Measurements from ENCODE around the gene CDX1.
A peak's percentile ranks its signal among the peaks of the same experiment; 100 is the strongest.

Gene CDX1

DNA sequence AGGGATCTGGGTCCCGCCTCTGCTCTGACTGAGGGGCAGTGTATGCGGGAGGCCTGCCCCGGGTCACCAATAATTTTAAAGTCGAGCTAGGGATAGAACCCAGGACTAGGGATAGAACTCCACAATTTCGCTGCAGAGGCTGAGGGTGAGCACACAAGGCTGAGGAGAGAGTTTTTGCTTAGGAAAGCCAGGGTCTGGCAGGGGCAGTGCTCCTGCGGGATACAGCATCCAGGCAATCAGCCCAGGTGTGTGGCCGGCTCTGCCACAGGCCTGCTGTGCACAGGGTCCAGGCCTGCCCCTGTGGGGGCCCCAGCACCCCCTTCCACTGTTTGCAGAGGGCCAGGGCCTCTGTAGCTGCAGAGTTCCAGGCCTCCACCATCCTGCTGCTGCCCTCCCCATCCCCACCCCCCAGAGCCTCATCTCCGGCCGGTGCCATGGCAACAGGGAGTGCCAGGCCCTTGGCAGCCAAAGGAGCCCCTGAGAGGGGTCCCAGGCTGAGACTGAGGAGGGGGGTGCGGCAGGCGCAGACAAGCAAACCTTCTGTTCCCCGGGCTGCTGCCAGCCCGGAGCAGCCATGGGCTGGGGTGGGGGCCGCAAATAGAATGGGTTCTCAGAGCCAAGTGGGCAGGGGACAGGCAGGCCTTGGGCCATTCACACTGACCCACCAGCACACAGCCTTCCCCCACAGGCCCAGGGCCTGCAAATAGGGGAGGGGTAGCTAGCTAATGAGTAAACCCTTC lies 19.5 kb upstream of the CDX1 start:
- DNase-seq (ENCODE audit: low spot score) = no peak

DNA sequence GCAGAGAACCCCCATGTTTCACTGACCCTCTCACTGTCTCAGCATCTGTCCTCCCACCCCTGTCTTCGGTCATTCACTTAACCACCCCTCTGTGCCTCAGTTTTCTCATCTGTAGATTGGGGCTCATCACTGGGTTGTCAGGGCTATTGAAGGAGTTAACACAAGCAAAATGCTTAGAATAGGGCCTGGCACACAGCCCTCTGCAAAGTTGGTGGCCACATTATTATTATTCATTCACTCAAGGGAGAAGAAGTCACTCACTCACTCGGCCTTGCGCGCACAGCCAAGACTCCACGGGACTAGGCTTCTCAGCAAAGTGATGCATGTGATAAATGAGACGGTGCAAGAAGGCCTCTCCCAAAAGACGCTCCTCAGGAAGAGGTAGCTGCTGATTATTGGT lies 18.9 kb upstream of the CDX1 start:
- DNase-seq (ENCODE audit: low spot score) = no peak

DNA sequence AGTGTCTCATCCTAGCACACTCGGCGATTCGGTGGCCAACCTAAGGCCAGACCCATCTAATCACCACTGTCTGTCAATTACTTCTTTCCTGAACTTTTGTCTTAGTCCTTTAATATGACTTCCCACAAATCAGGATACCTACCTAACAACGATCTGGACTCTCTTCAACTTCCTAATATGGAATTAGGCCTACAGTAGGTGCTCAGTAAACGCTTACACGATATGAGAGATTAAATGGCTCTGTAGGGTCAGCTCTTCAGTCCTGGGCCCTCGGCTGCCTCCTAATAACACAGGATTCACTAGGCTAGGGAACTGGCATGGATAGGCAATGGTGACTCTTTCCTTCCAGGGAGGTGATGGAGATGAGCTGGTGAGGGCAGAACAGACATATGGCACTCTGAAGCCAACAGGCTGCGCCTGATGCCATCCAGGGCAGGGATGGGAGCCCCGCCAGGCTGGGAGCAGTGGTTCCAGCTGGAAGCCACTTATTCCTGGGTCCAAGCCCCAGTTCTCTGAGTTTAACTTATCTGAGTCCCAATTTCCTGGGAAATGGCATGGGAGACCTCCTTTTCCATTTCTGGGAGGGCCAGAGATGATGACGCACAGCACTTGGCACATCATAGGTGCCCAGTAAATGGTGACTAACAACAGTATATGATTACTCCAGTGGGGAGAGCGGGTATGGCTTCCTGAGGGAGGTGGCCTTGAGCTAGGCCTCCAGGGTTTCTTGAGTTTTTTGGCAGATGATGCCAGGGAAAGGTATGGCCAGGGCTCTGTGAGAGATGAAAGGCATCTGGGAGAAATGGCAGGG lies 18.3 kb upstream of the CDX1 start:
- DNase-seq (ENCODE audit: low spot score) = peak; percentile 71

DNA sequence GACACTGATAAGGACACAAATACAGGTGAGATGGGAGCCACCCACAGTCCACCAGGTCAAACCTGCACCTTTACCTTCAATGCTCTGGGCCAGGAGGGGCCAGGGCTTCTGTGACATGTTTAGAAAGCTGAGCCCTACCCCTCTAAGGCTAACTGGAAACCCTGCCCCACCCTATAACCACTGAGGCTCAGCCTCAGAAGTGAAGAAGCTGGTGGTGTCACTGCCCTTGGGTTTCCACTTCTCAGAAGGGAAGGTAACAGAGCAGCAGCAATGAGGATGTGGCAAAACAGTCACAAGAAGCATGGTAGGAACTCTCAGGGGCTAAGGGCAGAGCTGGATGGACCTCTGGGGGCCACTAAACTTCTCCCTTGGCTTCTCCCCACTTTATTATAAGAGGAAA lies 17.0 kb upstream of the CDX1 start:
- no peak for DNase-seq (ENCODE audit: low spot score)

DNA sequence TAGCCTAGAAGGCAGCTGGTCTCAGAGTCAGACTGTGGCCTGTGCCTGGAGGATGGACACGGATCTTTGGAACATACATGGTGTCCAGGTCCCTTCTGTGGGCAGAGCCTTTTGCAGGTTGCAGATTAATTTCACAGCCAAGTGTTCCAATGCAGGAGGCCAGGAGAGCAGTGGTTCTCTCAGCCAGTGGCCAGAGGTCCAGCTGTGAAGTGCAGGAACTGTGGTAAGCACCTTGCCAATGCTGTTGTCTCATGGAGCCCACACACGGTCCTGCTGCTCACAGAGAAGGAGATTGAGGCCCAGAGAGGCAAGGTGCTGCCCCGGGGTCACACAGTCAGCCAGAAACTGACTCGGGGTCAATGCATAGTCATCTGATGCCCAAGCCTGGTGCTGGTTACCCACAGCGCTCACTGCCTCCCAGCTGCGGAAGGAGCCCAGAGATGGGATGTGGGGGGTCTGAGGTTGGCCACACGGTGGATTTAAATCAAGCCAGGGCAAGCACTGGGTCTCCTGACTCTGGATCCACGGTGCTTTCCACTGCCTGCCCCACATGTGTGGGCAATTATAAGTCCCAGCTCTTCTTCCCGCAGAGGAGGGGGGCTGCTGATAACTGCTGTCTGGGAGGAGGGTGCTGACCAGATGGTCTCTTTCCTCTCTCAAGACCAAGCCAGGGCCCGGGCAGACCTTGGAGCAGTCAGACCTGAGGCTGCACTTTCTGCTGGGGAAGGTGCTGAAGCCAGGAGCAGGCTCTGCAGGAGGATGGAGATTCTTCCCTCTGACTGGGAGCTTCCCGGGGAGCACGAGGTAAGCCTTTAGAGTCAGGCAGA lies 13.7 kb upstream of the CDX1 start:
- no peak for DNase-seq (ENCODE audit: low spot score)

DNA sequence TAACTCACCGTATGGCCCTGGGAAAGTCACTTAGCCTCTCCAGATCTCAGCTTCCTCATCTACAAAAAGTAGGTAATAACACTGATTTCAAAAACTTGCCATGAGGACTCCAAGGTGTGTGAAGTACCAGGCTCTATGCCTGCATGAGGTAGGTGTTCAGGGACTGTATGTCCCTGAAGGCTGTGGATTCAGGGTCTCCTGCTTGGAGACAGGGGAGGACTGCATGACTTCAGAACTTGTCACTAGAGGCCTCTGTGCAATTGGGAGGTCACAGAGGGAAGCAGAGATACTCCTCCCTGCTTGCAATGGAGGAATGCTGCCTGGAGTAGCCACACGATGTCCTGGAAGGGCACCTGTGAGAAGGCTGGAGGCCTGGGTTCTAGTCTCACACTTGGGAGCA lies 13.1 kb upstream of the CDX1 start:
- DNase-seq (ENCODE audit: low spot score) = no peak

DNA sequence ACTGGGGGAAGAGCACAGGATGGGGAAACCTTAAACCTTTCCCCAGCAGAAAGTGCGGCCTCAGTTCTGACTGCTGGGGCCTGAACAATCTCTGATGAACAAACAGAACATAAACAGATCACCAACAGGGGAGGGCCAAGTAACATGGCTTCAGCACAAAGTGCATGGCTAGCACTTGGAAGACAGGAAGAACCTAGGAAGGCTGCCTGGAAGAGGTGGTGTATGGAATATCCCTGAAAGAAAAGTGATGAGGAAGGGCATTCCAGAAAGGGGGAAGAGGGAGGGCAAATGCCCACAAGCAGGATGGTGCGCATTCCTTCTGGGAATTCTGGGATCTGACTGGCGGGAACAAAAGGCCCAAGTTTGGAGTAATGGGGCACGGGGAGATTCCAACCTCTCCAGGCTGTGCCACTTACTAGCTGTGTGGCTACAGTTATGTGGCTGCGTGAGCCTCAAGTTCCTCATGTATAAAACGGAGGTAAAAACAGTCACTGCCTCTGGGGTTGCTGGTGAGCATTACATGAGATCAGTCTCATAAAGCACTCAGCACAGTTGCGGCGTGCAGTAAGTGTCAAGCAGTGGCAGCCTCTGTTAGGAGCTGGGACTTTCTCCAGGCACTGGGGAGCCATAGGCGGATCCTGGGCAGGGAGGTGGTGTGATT lies 12.5 kb upstream of the CDX1 start:
- DNase-seq (ENCODE audit: low spot score) = peak; percentile 55

DNA sequence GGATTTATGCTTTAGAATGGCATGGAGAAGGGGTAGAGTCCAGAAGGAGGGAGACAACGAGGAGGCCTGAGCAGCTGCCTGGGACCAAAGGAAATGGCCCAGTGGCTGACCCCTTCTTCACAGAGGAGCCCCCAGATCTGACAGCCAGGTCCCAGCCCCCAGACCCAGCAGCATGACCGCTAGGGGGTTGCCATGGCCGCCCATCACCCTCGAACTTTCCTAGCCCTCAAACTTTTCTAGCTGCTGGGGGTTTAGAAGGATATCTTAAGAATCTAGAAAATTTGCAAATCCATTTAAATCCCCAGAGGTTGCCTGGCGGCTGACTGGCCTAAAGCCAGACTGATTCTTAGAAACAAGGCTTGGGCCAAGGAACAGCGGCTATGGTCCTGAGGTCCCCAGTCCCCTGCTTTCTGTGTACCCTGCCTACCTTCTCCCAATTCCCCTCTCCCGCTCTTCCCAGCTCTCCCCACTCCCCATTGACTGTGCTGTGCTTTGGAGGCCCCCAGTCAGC lies 11.9 kb upstream of the CDX1 start:
- no peak for DNase-seq (ENCODE audit: low spot score)

DNA sequence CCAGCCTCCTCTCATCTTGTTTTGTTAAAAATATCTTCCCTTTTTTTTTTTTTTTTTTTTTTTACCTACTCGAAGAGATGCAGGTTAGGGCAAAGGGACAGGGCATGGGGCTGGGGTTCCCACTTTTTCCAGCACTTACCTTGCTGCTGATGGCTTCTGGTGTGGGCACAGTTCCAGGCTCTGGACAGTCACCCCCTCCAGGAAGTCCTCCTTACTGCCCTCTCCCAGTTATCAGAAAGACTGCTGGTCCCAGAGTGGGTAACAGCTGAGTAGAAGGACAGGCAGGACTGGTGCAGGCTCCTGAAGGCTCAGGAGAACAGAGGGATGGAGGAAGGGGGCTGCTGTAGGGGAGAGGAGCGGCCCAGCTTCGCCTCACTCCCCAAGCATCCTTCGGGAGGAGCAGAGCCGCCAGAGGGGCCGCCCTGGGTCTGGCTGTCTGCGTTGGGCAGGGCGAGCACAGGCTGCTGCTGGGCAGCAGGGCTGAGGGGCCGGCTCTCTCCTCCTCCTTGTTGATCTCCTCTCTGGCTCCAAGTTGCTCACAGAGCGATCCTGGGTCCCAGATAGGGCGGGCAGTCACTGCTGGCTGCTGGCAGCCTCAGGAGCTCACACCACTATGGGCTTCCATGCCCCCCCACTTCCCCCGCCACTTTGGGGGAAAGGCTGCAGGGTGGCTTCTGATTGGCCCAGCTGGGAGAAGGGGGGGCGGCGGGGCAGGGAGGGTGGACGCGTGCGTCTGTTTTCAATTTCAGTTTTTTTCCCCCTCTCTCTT lies 11.1 kb upstream of the CDX1 start, which contains the start of gene PDGFRB:
Gene PDGFRB (minus strand): TSS at position 588 of the 769 bp plus-strand sequence. CDS start 18,798 bp downstream, outside the sequence.
- DNase-seq (ENCODE audit: low spot score) = peak; percentile 94

DNA sequence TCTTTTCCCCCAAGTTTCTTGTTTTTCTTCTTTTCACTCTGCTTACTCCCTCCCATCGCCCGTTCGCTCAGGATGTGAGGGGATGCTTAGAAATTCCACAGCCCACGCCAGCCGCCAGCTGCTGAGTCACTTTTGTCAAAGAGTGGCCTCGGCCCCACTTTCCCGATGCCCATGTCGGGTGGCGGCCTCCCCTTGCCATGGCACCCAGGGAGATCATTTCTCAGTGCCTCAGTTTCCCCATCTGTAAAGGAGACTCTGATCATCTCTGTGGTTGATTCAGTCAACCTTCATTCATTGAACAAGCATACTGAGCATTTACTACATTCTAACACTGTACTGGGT lies 10.6 kb upstream of the CDX1 start:
- no peak for DNase-seq (ENCODE audit: low spot score)

DNA sequence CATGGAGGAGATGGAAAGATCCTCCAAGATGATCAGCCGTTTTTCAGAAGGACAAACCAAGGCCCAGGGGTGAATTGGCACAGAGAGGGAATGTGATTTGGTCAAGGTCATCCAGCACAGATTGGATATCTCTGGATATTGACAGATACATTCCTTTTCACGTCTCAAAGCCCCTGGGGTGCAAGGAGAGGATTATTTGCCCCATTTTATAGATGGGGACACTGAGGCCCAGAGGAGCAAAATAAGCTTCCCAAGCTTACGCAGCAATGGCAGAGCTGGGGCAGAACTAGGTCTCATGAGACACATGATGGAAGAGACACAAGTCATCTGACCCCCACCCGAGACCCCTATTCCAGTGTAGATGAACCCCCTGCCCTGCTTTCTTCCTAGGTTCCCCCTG lies 10.0 kb upstream of the CDX1 start:
- DNase-seq (ENCODE audit: low spot score) = no peak

DNA sequence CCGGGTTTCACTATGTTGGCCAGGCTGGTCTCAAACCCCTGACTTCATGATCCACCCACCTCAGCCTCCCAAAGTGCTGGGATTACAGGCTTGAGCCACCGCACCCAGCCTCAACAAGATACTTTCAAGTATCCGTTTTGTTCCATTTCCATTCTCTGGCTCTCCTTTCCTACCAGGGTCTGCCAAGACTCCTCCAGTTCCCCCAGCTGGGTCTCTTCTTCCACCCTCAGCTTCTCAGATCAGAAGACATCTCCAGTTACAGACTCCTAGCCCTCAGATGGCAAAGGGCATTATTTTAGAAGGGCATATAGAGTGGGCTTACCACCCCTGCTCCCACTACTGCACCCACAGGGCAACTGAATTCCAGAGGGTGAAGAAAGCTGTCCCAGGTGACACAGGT lies 9.4 kb upstream of the CDX1 start:
- DNase-seq (ENCODE audit: low spot score) = no peak

DNA sequence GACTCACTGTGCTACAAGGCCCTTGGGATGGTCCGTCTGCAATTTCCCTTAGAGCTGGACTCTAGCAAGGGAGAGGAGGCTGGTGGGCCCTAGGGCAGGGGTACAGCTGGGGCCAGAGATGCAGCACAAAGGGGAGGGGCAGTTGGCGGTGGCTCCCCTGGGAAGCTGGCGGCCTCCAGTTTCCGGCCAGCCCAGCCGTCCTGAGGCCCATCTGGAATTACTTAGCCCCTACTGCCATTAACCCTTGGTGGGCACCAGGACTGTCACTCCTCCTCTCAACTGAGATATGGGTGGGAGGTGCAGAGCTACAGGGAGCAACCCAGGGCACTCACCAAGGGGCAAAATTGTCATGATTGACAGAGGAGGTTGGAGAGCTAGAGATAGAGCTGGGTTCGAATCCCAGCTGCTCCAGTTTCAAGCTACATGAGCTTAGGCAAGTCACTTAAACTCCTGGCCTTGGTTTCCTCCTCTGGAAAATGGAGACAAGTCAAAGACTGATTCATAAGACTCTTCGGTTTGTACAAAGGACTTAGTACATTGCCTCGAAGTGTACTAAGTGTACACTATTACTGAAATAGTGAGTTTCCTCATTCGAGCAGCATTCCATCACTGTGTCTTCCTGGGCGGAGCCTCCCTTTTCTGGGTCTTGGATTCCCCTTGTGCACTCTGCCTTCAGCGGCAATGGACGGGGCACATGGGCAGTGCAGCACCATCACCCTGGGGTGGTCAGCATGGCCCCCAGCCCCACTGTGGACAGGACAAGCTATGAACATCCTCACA lies 8.2 kb upstream of the CDX1 start:
- DNase-seq (ENCODE audit: low spot score) = peak; percentile 61

DNA sequence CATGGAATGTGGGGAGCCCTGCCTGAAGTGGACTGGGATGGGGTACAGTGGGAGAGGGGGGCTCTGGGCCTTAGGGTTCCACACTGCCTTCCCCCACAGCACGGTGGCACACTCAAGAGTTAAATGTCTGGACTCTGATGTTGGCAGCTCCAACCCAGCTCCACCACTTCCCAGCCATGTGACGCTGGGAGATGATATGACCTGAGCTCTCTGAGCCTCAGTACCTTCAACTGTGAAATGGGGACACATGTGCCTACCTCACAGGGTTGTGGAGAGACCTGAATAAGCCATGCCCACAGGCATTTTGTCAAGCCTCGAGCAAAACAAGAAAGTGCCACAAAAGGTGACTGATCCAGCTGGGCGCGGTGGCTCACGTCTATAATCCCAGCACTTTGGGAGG lies 7.5 kb upstream of the CDX1 start:
- no peak for DNase-seq (ENCODE audit: low spot score)

DNA sequence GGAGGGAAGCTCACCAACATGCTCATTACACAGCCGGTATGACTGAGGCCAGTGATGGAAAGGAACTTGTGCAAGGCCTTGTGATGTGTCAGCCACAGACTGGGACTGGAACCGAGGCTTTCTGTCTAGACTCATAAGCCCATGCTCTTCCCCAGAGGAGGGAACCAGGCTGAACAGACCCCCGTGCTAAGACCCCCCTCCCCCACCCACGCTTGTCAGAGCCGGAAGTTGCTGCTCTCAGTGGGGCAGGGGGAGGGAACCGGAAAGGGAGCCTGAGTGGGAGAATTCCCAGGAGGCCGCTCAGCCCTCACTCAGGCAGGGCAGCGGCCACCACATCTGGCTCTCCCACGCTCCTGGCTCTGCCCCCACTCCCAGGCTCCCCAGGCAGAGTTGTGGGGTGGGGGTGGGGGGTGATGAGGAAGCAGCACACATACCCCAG lies 6.8 kb upstream of the CDX1 start:
- DNase-seq (ENCODE audit: low spot score) = peak; percentile 77

DNA sequence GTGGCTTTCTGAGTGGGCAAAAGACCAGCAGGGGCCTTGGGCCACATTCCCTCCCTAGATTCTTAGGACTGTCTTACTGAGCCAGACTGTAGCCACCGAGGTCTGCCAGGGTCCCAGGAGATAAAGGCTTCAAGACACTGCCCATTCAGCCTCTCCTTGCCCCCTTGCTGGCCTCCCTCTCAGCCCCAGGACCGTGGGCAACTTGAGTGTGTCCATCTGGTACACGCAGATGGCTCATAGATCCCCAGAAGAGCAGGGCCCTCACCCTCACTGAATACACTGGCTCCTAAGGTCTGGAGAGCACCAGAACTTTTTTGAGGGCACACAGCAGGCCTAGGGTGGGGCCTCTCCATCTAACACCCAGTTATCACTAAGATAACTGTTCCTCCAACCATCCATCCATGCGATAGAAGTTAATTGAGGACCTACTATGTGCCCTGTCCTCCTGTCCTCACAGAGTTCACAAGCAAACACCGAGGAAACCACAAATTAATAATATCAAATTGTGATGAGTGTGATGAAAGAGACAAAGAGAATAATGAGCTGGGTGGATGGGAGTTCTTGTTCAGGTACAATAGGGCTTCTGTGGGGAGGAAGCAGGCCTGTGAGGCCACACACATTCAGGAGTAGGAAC lies 6.0 kb upstream of the CDX1 start:
- DNase-seq (ENCODE audit: low spot score) = no peak

DNA sequence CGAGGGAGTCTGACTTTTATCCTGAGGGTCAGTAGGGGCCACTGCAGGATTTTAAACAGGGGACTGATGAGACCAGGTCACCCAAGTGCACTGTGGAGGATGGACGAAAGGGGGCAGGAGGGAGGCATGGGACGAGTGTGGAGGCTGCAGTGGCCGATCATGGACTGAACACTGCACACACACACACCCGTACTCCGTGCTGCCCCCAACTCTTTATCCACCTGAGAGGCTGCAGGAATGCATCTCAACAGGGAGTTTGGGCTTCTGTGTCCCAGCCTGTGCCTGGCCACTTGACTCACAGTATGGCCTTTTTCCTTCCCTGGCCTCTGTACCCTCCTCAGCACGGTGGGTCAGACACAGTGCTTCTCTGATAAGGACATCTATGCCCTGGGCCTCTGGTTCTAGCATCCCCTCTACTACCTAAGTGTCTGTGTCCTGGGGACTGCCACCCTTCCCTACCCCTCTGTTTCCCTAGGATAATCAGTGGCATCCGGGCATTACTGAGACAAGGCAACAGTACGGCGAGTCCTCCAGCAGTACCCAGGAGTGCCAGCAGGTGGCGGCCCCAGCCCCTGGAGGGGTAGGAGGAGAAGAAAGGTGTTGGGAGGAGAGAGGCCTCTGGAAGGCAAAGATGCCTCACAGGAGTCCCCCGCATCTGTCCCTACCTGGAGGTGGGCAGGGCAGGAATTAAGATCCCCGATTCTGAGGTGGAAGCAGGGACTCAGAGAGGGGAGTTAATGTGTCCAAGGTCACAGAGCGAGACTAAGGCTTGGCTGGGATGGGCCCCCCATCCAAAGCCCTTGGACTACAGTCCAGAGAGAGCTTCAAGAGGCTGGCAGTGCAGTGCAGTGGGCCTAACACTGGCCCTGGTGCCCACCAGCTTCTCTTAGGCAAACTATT lies 5.1 kb upstream of the CDX1 start:
- DNase-seq (ENCODE audit: low spot score) = peak; percentile 87

DNA sequence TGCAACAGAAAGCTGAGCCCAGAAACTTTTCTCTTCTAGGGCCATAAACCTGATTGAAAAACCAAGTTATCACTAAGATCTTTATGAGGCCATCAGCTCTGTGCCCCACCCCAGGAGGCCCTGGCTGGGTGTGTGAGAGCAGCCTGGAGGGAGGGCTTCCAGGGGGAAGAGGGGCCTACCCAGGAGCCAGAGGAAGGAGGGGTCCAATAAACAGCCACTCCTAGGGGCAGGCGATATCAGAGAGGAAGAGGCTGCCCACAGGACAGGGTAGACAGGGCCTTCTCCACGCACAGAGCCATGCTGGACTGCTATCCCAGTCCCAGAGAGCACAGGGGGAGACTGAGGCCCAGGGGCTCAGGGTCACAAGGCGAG lies 4.5 kb upstream of the CDX1 start:
- no peak for DNase-seq (ENCODE audit: low spot score)

DNA sequence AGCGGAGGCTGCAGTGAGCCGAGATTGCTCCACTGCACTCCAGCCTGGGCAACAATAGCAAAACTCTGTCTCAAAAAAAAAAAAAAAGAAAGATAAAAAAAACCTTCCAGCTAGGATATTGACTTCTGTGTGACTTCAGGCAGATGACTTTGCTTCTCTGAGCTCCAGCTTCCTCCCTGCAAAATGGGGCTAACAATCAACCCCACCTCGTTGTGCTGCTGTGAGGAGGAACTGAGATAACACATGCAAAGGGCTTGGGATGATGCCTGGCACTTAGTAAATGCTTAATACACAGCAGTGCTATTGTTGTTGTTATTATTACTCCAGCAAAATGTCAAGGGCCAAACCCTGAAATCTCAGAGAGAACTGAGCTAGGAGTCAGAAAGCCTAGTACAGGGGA lies 3.5 kb upstream of the CDX1 start:
- no peak for DNase-seq (ENCODE audit: low spot score)
